HG03064 (cell line): ENCODE measurements around the gene CHD9NB.
"Not testable (repeated sequence)": the region's sequence is repeated elsewhere in the genome, so short reads cannot be mapped to it uniquely, and the experiment has no call there.

Experiments
- ATAC-seq: cut with Tn5 transposase; IDR thresholded peaks from one replicate; pipeline ENCODE4 v1.9.1; 2021; ENCODE audit warnings: low read depth; ENCODE audit not compliant: unreplicated experiment

CHD9NB gene

GRCh38 chr16:53059672-53060071, 7.0 kb upstream of the CHD9NB start:
- no peak for ATAC-seq

DNA sequence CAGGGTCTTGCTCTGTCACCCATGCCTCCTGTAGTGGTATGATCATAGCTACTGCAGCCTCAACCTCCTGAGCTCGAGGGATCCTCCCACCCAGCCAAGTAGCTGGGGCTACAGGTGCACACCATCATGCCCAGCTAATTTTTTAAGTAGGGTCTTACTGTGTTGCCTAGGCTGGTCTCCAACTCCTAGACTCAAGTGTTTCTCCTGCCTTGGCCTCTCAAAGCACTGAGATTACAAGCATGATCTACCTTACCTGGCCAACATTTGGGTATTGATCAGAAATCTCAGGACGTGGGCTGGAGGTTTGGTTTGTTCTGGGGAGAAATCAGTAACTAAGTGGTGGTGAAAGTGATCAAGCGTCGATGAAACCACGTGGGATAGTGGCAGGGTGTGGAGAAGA, 6.2 kb upstream of the CHD9NB start:
- ATAC-seq, result no peak

DNA sequence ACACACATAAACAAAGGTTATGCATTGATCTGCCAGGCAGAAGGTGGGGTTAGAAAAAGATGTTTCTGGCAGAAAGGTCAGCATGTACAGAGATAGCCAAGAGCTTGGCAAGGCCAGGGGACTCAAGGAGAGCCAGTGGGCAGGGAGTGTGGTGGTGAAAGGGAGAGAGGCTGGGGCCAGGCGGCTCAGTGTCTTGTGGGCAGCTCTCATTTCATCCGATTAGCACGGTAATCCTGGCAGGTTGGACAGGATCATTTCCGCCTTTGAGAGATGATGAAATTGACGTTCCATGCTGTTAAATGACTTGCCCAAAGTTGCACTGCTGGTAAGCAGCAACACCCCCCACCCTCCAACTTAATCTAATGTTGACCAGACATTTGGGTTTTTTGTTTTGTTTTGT, 5.7 kb upstream of the CHD9NB start:
- ATAC-seq, result no peak

GRCh38 chr16:53057658-53058057, 5.0 kb upstream of the CHD9NB start:
- ATAC-seq, result no peak

DNA sequence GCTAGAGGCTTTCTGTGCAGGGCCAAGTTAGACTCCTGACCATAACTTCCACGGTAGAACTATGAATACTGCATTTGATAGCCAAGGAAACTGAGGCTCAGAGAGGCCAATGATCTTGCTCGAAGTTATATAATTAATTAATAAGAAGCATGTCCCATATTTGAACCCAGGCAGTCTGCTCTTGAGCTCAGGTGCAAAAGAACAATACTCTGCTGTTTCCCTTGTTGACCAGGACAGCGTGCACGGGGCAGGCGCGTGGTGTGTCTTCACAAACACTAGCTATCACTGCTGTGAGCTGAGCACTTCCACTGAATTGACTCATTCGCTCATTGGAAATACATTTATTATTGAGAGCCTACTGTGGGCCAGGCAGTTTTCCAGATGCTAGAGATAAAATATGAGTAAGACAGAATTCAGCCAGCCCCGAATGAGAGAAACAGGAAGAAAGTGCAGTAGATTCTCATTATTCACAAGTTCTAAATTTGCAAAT, 3.7 kb upstream of the CHD9NB start:
- no peak for ATAC-seq

DNA sequence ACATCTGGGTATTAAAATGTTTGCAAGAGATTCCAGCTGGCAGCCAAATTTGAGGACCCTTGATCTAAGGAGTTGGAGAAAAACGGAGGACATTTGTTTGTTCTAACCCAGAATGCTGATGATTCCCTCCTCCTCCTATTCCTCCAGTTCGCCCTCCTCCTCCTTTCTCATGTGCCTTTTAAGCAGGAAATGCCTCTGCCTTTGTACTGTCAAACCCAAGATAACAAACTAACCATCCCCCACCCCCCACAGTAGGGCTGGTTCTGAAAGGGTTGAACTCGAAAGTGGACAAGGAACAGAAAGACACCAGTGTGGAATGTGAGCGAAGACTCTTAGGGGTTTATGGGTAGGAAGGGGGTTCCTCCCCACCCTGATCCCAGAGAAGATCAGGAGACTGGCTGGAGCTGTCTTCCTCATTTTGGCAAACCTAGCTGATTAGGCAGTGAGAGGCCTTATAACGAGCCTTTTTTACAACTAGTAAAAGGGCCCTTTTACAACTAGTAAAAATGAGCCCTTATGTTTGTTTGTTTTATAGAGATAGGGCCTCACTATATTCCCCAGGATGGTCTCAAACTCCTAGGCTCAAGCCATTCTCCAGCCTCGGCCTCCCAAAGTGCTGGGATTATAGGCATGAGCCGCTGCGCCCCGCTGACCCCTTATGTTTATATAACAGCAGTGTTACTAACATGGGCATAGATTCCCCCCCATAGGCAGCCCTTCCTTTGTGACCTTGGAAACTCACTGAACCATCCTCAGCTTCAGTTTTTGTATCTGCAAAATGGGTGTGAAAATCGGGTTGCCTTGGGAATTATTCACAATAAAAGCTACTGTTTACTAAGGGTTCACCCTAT, 3.1 kb upstream of the CHD9NB start:
- no peak for ATAC-seq

- ATAC-seq, result peak; percentile 71
These were observed 2.2 kb upstream of the CHD9NB start, which contains the start of gene CHD9 for GRCh38 chr16:53054670-53055485. TSS of gene CHD9 (plus strand) at chr16:53054991. CDS start at chr16:53156090, 101,099 bp downstream.

- no peak for ATAC-seq
These were observed 1.4 kb upstream of the CHD9NB start for GRCh38 chr16:53053967-53054669.

- ATAC-seq, result not testable (repeated sequence)
These were observed 1.4 kb downstream of the CHD9NB start for GRCh38 chr16:53051255-53051654.

GRCh38 chr16:53048139-53048915, 4.4 kb downstream of the CHD9NB start:
- no peak for ATAC-seq

GRCh38 chr16:53047515-53047914, 5.2 kb downstream of the CHD9NB start:
- not testable (repeated sequence) for ATAC-seq

GRCh38 chr16:53045341-53046220, 7.1 kb downstream of the CHD9NB start:
- no peak for ATAC-seq

- ATAC-seq, result no peak
These were observed 8.6 kb downstream of the CHD9NB start for GRCh38 chr16:53043986-53044601.

GRCh38 chr16:53043428-53043831, 9.3 kb downstream of the CHD9NB start:
- ATAC-seq, result no peak

- no peak for ATAC-seq
These were observed 10.4 kb downstream of the CHD9NB start for GRCh38 chr16:53042235-53042701.

GRCh38 chr16:53041320-53042051, 11.2 kb downstream of the CHD9NB start:
- no peak for ATAC-seq

DNA sequence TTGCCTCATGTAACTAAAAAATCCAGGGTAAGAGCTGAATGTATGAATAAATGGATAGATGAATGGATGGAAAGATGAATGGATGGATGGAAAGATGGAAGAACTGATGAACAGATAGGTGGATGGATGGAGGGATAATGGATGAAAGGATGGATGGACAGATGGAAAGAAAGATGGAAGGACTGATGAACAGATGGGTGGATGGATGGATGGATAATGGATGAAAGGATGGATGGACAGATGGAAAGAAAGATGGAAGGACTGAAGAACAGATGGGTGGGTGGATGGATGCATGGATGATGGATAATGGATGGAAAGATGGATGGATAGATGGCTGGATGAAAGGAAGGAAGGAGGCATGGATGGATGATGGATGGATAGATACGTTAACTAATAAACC, 11.9 kb downstream of the CHD9NB start:
- no peak for ATAC-seq

- not testable (repeated sequence) for ATAC-seq
These were observed 16.0 kb downstream of the CHD9NB start for GRCh38 chr16:53036711-53037110.
